Kasumi-1 (cell line): ENCODE data around the gene RILP.
"Not testable (repeated sequence)": the region's sequence is repeated elsewhere in the genome, so short reads cannot be mapped to it uniquely, and the experiment has no call there.

ENCODE experiments used
- DNase-seq, 2 experiments: peaks; one replicate each; lab custom pipeline; 2025; lab: John Stamatoyannopoulos, UW

Gene RILP

GRCh38 chr17:1649844-1650501 lies at the start of gene RILP:
Gene RILP (minus strand): TSS chr17:1649866. CDS start chr17:1649804, 62 bp downstream.
- DNase-seq, result peak; percentile 32 to 42

- DNase-seq, result no peak
These were observed 48.0 kb upstream of the RILP start for GRCh38 chr17:1697681-1698080.

GRCh38 chr17:1695365-1695764 lies 45.7 kb upstream of the RILP start:
- DNase-seq, result no peak

- DNase-seq, result no peak
These were observed 43.7 kb upstream of the RILP start for GRCh38 chr17:1693339-1693738.

- no peak for DNase-seq
These were observed 41.0 kb upstream of the RILP start for GRCh38 chr17:1690544-1691221.

GRCh38 chr17:1688405-1688804 lies 38.7 kb upstream of the RILP start:
- DNase-seq, result not testable (repeated sequence)

- no peak for DNase-seq
These were observed 36.4 kb upstream of the RILP start for GRCh38 chr17:1686086-1686485.

GRCh38 chr17:1684378-1685189 lies 34.9 kb upstream of the RILP start, which contains the start of gene PRPF8:
Gene PRPF8 (minus strand): TSS chr17:1684867. CDS start chr17:1684571, 296 bp downstream.
- peak; percentile 85 to 89 for DNase-seq

GRCh38 chr17:1683459-1683858 lies 33.8 kb upstream of the RILP start:
- peak; percentile 47 to 58 for DNase-seq

GRCh38 chr17:1676401-1676800 lies 26.7 kb upstream of the RILP start:
- DNase-seq, result no peak

GRCh38 chr17:1673041-1673785 lies 23.5 kb upstream of the RILP start:
- no peak for DNase-seq

GRCh38 chr17:1663934-1664333 lies 14.3 kb upstream of the RILP start:
- not testable (repeated sequence) for DNase-seq

- DNase-seq, result no peak
These were observed 11.4 kb upstream of the RILP start for GRCh38 chr17:1661045-1661444.

GRCh38 chr17:1658100-1658499 lies 8.4 kb upstream of the RILP start:
- DNase-seq, result no peak

GRCh38 chr17:1653735-1654134 lies 4.1 kb upstream of the RILP start:
- no peak for DNase-seq

- not testable (repeated sequence) for DNase-seq
These were observed 3.1 kb upstream of the RILP start for GRCh38 chr17:1652794-1653193.

GRCh38 chr17:1651559-1651844 lies 1.8 kb upstream of the RILP start:
- DNase-seq, result no peak

GRCh38 chr17:1650731-1651558 lies 1.3 kb upstream of the RILP start:
- DNase-seq, result no peak

GRCh38 chr17:1648963-1649843 lies 463 bp downstream of the RILP start:
- DNase-seq, result peak; percentile 38 to 67
